ENCODE results near the gene SCUBE1.
"Not testable (repeated sequence)": the region's sequence is repeated elsewhere in the genome, so short reads cannot be mapped to it uniquely, and the experiment has no call there.

The SCUBE1 gene

GRCh38 chr22:43288807-43289420 is 54.3 kb downstream of the SCUBE1 start:
- Mint-ChIP-seq H3K4me3 (peak overlapping the region; percentile 45 to 46), H3K27ac (peak overlapping the region; percentile 71 to 89), H3K36me3 (ENCODE audit: insufficient read depth) (peaks cover 2% of the 10 kb centered on the region), H3K9me3 (no peaks in the 10 kb centered on the region), H3K27me3 (no peaks in the 10 kb centered on the region), H3K4me1 (ENCODE audit: low read depth in 2 of 2) (peaks cover 3 to 19% of the 10 kb centered on the region in 2 donors)
- peak; percentile 76 for ATAC-seq (replicated peaks)
- no peak for DNase-seq

GRCh38 chr22:43288378-43288777 is 54.8 kb downstream of the SCUBE1 start:
- peaks cover 3 to 19% of the 10 kb centered on the region in 2 donors for H3K4me1 Mint-ChIP-seq (ENCODE audit: low read depth in 2 of 2)
- no peaks in the 10 kb centered on the region for H3K27me3 Mint-ChIP-seq
- H3K9me3 Mint-ChIP-seq: no peaks in the 10 kb centered on the region
- no peak overlapping the region for H3K4me3 Mint-ChIP-seq
- peaks cover 2% of the 10 kb centered on the region for H3K36me3 Mint-ChIP-seq (ENCODE audit: insufficient read depth)
- DNase-seq: no peak
- ATAC-seq (replicated peaks): no peak
- peak overlapping the region; percentile 71 to 89 for H3K27ac Mint-ChIP-seq

GRCh38 chr22:43287441-43287840 is 55.7 kb downstream of the SCUBE1 start:
- Mint-ChIP-seq H3K4me3 (no peak overlapping the region), H3K36me3 (ENCODE audit: insufficient read depth) (peaks cover 2% of the 10 kb centered on the region), H3K9me3 (no peaks in the 10 kb centered on the region), H3K27ac (no peak overlapping the region), H3K27me3 (no peaks in the 10 kb centered on the region), H3K4me1 (ENCODE audit: low read depth in 2 of 2) (peaks cover 4 to 19% of the 10 kb centered on the region in 2 donors)
- ATAC-seq (replicated peaks) (no peak), DNase-seq (no peak)

GRCh38 chr22:43281394-43281793 is 61.8 kb downstream of the SCUBE1 start:
- Mint-ChIP-seq H3K4me1 (ENCODE audit: low read depth in 2 of 2) (peaks cover 10 to 12% of the 10 kb centered on the region in 2 donors), H3K36me3 (ENCODE audit: insufficient read depth) (no peaks in the 10 kb centered on the region), H3K27ac (peak overlapping the region; percentile 44 to 52), H3K27me3 (peaks cover 0 to 6% of the 10 kb centered on the region in 2 donors), H3K4me3 (peak overlapping the region in 1 of 2 donors; percentile 33), H3K9me3 (no peaks in the 10 kb centered on the region)
- DNase-seq: no peak
- ATAC-seq (replicated peaks): peak; percentile 40

GRCh38 chr22:43280523-43280886 is 62.7 kb downstream of the SCUBE1 start:
- ATAC-seq (replicated peaks): peak; percentile 87
- not testable (repeated sequence) for H3K4me3 Mint-ChIP-seq

GRCh38 chr22:43279867-43280522 is 63.2 kb downstream of the SCUBE1 start:
- no peaks in the 10 kb centered on the region for H3K36me3 Mint-ChIP-seq (ENCODE audit: insufficient read depth)
- DNase-seq (no peak), ATAC-seq (replicated peaks) (no peak)
- H3K27ac Mint-ChIP-seq: peak overlapping the region; percentile 87 to 91
- H3K4me1 Mint-ChIP-seq (ENCODE audit: low read depth in 2 of 2): peaks cover 10 to 11% of the 10 kb centered on the region in 2 donors
- peaks cover 8 to 20% of the 10 kb centered on the region in 2 donors for H3K27me3 Mint-ChIP-seq
- H3K9me3 Mint-ChIP-seq: no peaks in the 10 kb centered on the region
- H3K4me3 Mint-ChIP-seq: no peak overlapping the region

More at GRCh38 chr22:43280523-43280886, 62.7 kb downstream of the SCUBE1 start:
- not testable (repeated sequence) for DNase-seq; H3K36me3 Mint-ChIP-seq (ENCODE audit: insufficient read depth); H3K9me3 Mint-ChIP-seq
- H3K27me3 Mint-ChIP-seq: peaks cover 5 to 15% of the 10 kb centered on the region in 2 donors
- peaks cover 10 to 14% of the 10 kb centered on the region in 2 donors for H3K4me1 Mint-ChIP-seq (ENCODE audit: low read depth in 2 of 2)
- H3K27ac Mint-ChIP-seq: peak overlapping the region; percentile 87 to 91

DNA sequence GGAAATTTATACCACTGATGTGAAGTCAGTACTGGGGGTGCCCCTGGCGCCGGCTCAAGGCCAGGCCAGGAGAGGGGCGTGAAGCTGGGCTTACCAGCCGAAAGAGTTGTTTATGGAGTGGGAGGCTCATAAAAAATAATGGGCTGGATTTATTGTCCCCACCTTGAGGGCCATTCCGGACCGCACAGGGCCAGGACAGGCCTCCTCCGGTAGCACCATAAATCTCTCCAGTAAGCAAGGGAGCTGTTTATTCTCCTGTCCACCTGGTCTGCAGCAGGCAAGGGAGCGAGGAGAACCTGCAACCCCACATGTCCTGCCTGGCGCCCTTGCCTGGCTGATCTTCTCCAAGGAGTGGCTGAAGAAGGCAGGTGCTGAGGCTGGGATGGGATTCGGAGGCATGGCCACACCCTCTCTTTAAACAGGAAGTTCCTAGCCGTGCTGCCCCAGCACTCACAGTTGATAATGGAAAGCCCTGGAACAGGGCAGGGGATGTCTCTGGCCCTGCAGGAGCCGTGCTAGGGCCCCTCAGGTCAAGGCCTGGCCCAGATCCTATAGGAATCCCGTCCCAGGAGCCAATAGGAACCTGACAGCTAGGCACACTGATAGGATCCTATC is 65.1 kb downstream of the SCUBE1 start:
- DNase-seq: no peak

GRCh38 chr22:43277091-43277490 is 66.1 kb downstream of the SCUBE1 start:
- no peaks in the 10 kb centered on the region for H3K36me3 Mint-ChIP-seq (ENCODE audit: insufficient read depth)
- H3K27me3 Mint-ChIP-seq: peaks cover 8 to 23% of the 10 kb centered on the region in 2 donors
- peak overlapping the region; percentile 52 to 59 for H3K27ac Mint-ChIP-seq
- DNase-seq (no peak), ATAC-seq (replicated peaks) (no peak)
- H3K4me1 Mint-ChIP-seq (ENCODE audit: low read depth in 2 of 2): peaks cover 10 to 17% of the 10 kb centered on the region in 2 donors
- no peaks in the 10 kb centered on the region for H3K9me3 Mint-ChIP-seq
- no peak overlapping the region for H3K4me3 Mint-ChIP-seq

More for the DNA sequence above, 65.1 kb downstream of the SCUBE1 start:
- no peak overlapping the region for H3K27ac Mint-ChIP-seq
- no peak overlapping the region for H3K4me3 Mint-ChIP-seq
- H3K27me3 Mint-ChIP-seq: peaks cover 8 to 23% of the 10 kb centered on the region in 2 donors
- H3K4me1 Mint-ChIP-seq (ENCODE audit: low read depth in 2 of 2): peaks cover 15 to 17% of the 10 kb centered on the region in 2 donors
- no peaks in the 10 kb centered on the region for H3K9me3 Mint-ChIP-seq
- H3K36me3 Mint-ChIP-seq (ENCODE audit: insufficient read depth): no peaks in the 10 kb centered on the region
- no peak for ATAC-seq (replicated peaks)

GRCh38 chr22:43276321-43276720 is 66.9 kb downstream of the SCUBE1 start:
- Mint-ChIP-seq H3K4me1 (ENCODE audit: low read depth in 2 of 2) (peaks cover 5 to 12% of the 10 kb centered on the region in 2 donors), H3K36me3 (ENCODE audit: insufficient read depth) (no peaks in the 10 kb centered on the region), H3K27ac (peak overlapping the region in 1 of 2 donors; percentile 52), H3K4me3 (no peak overlapping the region), H3K9me3 (no peaks in the 10 kb centered on the region), H3K27me3 (peaks cover 8 to 23% of the 10 kb centered on the region in 2 donors)
- DNase-seq: no peak
- ATAC-seq (replicated peaks): no peak

DNA sequence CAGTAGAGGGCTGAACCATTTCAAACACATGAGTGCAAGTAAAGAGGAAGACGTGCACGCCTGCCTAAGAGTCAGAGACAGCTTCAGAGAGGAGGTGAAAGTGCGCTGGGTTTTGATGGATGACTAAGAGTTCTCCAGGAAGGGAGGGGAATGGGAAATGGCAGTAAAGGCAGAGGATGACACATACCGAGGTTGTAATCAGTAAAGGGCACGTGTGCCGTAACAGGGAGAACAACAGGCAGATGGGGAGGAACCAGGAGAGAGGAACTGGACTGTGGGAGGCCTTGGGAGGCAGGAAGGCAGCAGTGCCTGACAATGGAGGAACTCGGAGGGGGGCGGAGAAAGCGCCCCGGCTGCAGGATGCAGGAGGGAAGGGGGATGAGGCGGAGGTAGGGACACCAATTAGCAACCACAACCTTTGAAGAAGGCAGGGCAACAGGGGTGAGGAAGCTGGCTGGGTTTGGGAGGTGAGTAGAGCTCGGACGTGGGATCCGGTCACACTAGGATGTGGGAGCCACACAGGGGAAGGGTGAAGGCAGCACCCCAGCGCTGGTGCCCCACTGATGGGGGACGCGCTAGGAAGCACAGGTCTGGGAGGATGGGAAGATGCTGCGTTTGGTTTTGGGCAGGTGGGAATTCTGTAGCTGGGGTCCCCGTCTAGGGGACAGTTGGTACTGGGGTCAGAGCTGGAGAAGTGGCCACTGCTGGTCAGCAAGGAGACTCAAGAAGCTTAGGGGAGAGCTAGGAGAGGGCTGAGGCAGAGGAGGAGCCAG is 67.4 kb downstream of the SCUBE1 start:
- H3K9me3 Mint-ChIP-seq: no peaks in the 10 kb centered on the region
- H3K36me3 Mint-ChIP-seq (ENCODE audit: insufficient read depth): no peaks in the 10 kb centered on the region
- no peak for DNase-seq
- H3K27ac Mint-ChIP-seq: no peak overlapping the region
- no peak overlapping the region for H3K4me3 Mint-ChIP-seq
- no peak for ATAC-seq (replicated peaks)
- peaks cover 5 to 15% of the 10 kb centered on the region in 2 donors for H3K4me1 Mint-ChIP-seq (ENCODE audit: low read depth in 2 of 2)
- peaks cover 8 to 23% of the 10 kb centered on the region in 2 donors for H3K27me3 Mint-ChIP-seq

DNA sequence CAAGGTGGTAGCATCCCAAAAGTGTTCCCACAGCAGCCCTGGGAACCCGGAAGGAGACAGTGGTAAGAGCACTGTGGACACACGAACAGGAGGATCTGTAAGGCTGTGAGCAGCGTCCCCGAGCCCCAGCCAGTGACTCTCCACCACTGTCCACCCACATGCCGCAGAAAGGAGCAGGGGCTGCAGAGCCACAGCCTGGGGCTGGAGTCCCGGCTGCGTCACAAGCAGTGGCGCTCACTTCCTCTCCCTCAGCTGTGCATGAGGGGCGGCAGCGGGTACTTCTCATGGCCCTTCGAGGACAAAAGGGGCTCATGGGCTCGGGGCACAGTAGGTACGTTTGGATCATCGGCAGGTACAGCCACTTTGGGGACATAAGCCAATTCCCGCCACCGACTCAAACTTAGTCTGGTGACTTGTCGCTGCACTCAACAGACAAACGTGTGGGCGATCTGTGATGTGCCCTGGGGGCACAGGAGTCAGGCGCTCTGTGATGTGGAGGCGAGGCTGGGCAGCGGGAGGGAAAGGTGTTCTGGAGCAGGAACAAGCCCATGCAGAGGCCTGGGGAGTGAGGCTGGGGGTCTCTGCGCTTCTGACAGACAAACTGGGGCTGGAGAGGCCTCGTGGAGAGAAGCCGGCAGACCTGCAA is 68.5 kb downstream of the SCUBE1 start:
- ATAC-seq (replicated peaks) (no peak), DNase-seq (no peak)
- H3K9me3 Mint-ChIP-seq: no peaks in the 10 kb centered on the region
- H3K27me3 Mint-ChIP-seq: peaks cover 8 to 23% of the 10 kb centered on the region in 2 donors
- H3K4me3 Mint-ChIP-seq: no peak overlapping the region
- H3K27ac Mint-ChIP-seq: no peak overlapping the region
- H3K4me1 Mint-ChIP-seq (ENCODE audit: low read depth in 2 of 2): peaks cover 5 to 13% of the 10 kb centered on the region in 2 donors
- H3K36me3 Mint-ChIP-seq (ENCODE audit: insufficient read depth): no peaks in the 10 kb centered on the region

GRCh38 chr22:43273902-43274484 is 69.2 kb downstream of the SCUBE1 start:
- Mint-ChIP-seq H3K9me3 (no peaks in the 10 kb centered on the region), H3K27ac (no peak overlapping the region), H3K4me1 (ENCODE audit: low read depth in 2 of 2) (peaks cover 5 to 13% of the 10 kb centered on the region in 2 donors), H3K4me3 (no peak overlapping the region), H3K27me3 (peaks cover 8 to 23% of the 10 kb centered on the region in 2 donors), H3K36me3 (ENCODE audit: insufficient read depth) (no peaks in the 10 kb centered on the region)
- ATAC-seq (replicated peaks) (peak; percentile 61), DNase-seq (peak; percentile 32 to 43 (median 36))

All from effector memory CD8-positive, alpha-beta T cell (primary cell).